K562 (cell line): ENCODE measurements around the gene MAP2K6. TPM values are rescaled to one million over a fixed set of nuclear protein-coding genes. Genes with fewer than 3 reads are reported as not detected.

ENCODE experiments used
- ATAC-seq: fragments of 200-7000 bp; cut with Tn5 transposase; 3 replicates; pipeline ENCODE4 v1.9.1; 2020; ENCODE audit warnings: moderate library complexity
- BruUV-seq: library from RNA; stranded (reverse); fragments of 400-500 nt; replicated peaks from 2 replicates; lab custom pipeline; 2021; lab: Mats Ljungman, UMichigan
- CTCF ChIA-PET: fragments of 300-600 bp; formaldehyde crosslinking; extraction: SDS; loops from one replicate; lab custom pipeline; 2021; ENCODE audit warnings: low intra/inter-chr PET ratio; lab: Yijun Ruan, JAX
- POLR2A ChIA-PET: fragments of 300-600, 350-650 bp; sonication (Branson Sonifier 250); formaldehyde crosslinking; extraction: SDS; loops from one replicate; lab custom pipeline; 2021; ENCODE audit warnings: antibody characterized with exemption, inconsistent platforms; lab: Yijun Ruan, JAX
- DNase-seq, 4 experiments: peaks; one replicate each; pipeline versions ENCODE4 v3.0.0 to v3.0.0-alpha.2; 2011 to 2018; ENCODE audit warnings: low spot score in 3 of 4, mixed read lengths in 3 of 4; ENCODE audit errors: extremely low read depth in 1 of 4
- FAIRE-seq: peaks from 2 replicates; lab custom pipeline; 2011; peaks lifted over from hg19 to GRCh38; lab: Jason Lieb, UNC
- H2AFZ ChIP-seq: 2 replicates; pipeline ENCODE4 v1.6.0; 2011; ENCODE audit warnings: low read depth, low read length, control low read depth, inconsistent platforms
- H3K27ac ChIP-seq: fragments of 200-600 bp; 3 replicates; pipeline ENCODE4 v1.8.0; 2011; ENCODE audit warnings: low read depth, mild to moderate bottlenecking, control low read depth, inconsistent platforms, low read length, moderate library complexity, mixed read lengths; ENCODE audit errors: extremely low read depth
- H3K27me3 ChIP-seq, 2 experiments: fragments of 300-600 bp in 1 of 2; 2 replicates in 1 of 2; 3 replicates in 1 of 2; pipeline versions ENCODE4 v1.6.0 to v1.8.0; 2011; ENCODE audit warnings: inconsistent platforms in 2 of 2, low read length in 2 of 2, mild to moderate bottlenecking in 1 of 2, mixed read lengths in 1 of 2, moderate library complexity in 1 of 2; ENCODE audit not compliant: control insufficient read depth in 2 of 2, insufficient read depth in 2 of 2
- H3K36me3 ChIP-seq: fragments of 300-600 bp; 3 replicates; pipeline ENCODE4 v1.8.0; 2011; ENCODE audit warnings: mild to moderate bottlenecking, low read length, inconsistent platforms; ENCODE audit not compliant: control insufficient read depth, insufficient read depth
- H3K4me1 ChIP-seq, 2 experiments: fragments of 200-600 bp in 1 of 2; replicated peaks in 1 of 2; 2 replicates in 1 of 2; 3 replicates in 1 of 2; pipeline versions ENCODE4 v1.5.1 to v1.8.0; 2011; ENCODE audit warnings: inconsistent platforms in 2 of 2, low read length in 2 of 2, mild to moderate bottlenecking in 1 of 2, mixed read lengths in 1 of 2, moderate library complexity in 1 of 2; ENCODE audit not compliant: control insufficient read depth in 2 of 2, insufficient read depth in 2 of 2
- H3K4me2 ChIP-seq: 2 replicates; pipeline ENCODE4 v1.6.1; 2011; ENCODE audit warnings: low read length, control low read depth, inconsistent platforms, mixed read lengths; ENCODE audit not compliant: insufficient read depth
- H3K4me3 ChIP-seq: fragments of 200-600 bp; sonication (generic), shearing (Covaris generic); 2 replicates; pipeline ENCODE4 v1.5.1; 2016; ENCODE audit warnings: control low read depth, inconsistent platforms
- H3K79me2 ChIP-seq: fragments of 200-600 bp; 3 replicates; pipeline ENCODE4 v1.8.0; 2011; ENCODE audit warnings: low read length, inconsistent platforms; ENCODE audit not compliant: control insufficient read depth, insufficient read depth
- H3K9ac ChIP-seq, 2 experiments: 2 replicates each; pipeline versions ENCODE4 v1.6.0 to v1.6.1; 2011; ENCODE audit warnings: low read depth in 2 of 2, low read length in 2 of 2, control low read depth in 1 of 2, inconsistent platforms in 1 of 2, mild to moderate bottlenecking in 1 of 2, mixed read lengths in 1 of 2; ENCODE audit not compliant: insufficient read depth in 1 of 2
- H3K9me1 ChIP-seq: one replicate; pipeline ENCODE4 v1.6.0; 2011; ENCODE audit warnings: inconsistent platforms, mild to moderate bottlenecking, low read length, moderate library complexity; ENCODE audit not compliant: control insufficient read depth, insufficient read depth
- H3K9me3 ChIP-seq: replicated peaks from 2 replicates; pipeline ENCODE4 v1.5.1; 2011; ENCODE audit warnings: low read depth, low read length, inconsistent platforms; ENCODE audit not compliant: control insufficient read depth, insufficient read depth
- H4K20me1 ChIP-seq: replicated peaks from 2 replicates; pipeline ENCODE4 v1.6.1; 2011; ENCODE audit warnings: low read length, inconsistent platforms, mixed read lengths; ENCODE audit not compliant: control insufficient read depth, insufficient read depth
- BCOR ChIP-seq: fragments of 450-650 bp; IDR thresholded peaks from 2 replicates; pipeline ENCODE4 v1.6.1; 2016
- KLF6 ChIP-seq: fragments of 250-450 bp; sonication (Bioruptor Pico); IDR thresholded peaks from 2 replicates; pipeline ENCODE4 v1.4.0; 2020; ENCODE audit warnings: mild to moderate bottlenecking, moderate library complexity, borderline replicate concordance
- STAT5B ChIP-seq: fragments of 250-450 bp; sonication (Bioruptor Pico); IDR thresholded peaks from 2 replicates; pipeline ENCODE4 v1.8.0; 2021; ENCODE audit warnings: mild to moderate bottlenecking, inconsistent platforms
- TRIM28 ChIP-seq: fragments of 450-650 bp; IDR thresholded peaks from 2 replicates; pipeline ENCODE4 v1.6.1; 2017
- ZNF766 ChIP-seq: fragments of 200-800 bp; sonication (Bioruptor generic); conservative IDR thresholded peaks from 2 replicates; pipeline ENCODE4 v1.6.1; 2016; ENCODE audit warnings: missing genetic modification characterization, missing compliant biosample characterization
- WGBS: fragments of 100-300 bp; shearing (Covaris generic); methylation state at CpG from one replicate; pipeline ENCODE4 v1.1.6; 2016; ENCODE audit warnings: low coverage, mixed read lengths; ENCODE audit not compliant: insufficient coverage; ENCODE audit errors: missing lambda C conversion rate; 5-methylcytosine and 5-hydroxymethylcytosine counted together
- in situ Hi-C: fragments of 300-500 bp; cut with MboI; formaldehyde crosslinking; loops from 4 replicates; pipeline ENCODE4 v1.15.0; 2018; ENCODE audit warnings: inconsistent platforms, mixed read lengths
- intact Hi-C: fragments of 100-400 bp; cut with micrococcal nuclease; formaldehyde crosslinking; loops from 2 replicates; pipeline ENCODE4 v1.14.2; 2022
- polyA plus RNA-seq, 8 experiments: library from polyadenylated mRNA; depleted of rRNA in 4 of 8; stranded (reverse) in 5 of 8; unstranded in 3 of 8; fragments of >200 nt; fragmentation: Nextera tagmentation in 2 of 8; fragmentation: Illumina TruSeq in 1 of 8; extraction: Ambion mirVana in 2 of 8; extraction: Trizol in 1 of 8; gene quantifications; 2 replicates each; pipeline versions ENCODE4 v1.2.1 to v1.2.3, GENCODE V29; 2011 to 2014; ENCODE audit warnings: inconsistent platforms in 1 of 8, missing spikeins in 1 of 8
- total RNA-seq, 7 experiments: library from RNA; depleted of rRNA in 6 of 7; stranded (reverse); fragments of >200 nt in 6 of 7; fragmentation: Illumina TruSeq in 2 of 7; extraction: Trizol in 2 of 7; gene quantifications; 2 replicates each; pipeline versions ENCODE4 v1.2.1 to v1.2.3, GENCODE V29; 2011 to 2021; ENCODE audit warnings: low replicate concordance in 1 of 7
- TF ChIP-seq, protein P1 (sequence below), 2 experiments: fragments of 450-650 bp in 1 of 2; sonication (generic) in 1 of 2; formaldehyde crosslinking in 1 of 2; IDR thresholded peaks; 2 replicates each; pipeline versions ENCODE4 v1.7.1 to v1.9.0; 2016 to 2022; ENCODE audit warnings: inconsistent platforms in 1 of 2, mild to moderate bottlenecking in 1 of 2, missing genetic modification reagents in 1 of 2
- TF ChIP-seq, protein P2 (sequence below): fragments of 200-800 bp; sonication (Bioruptor generic); IDR thresholded peaks from 2 replicates; pipeline ENCODE4 v1.6.1; 2017; ENCODE audit warnings: missing genetic modification characterization, missing compliant biosample characterization
- TF ChIP-seq, protein P3 (sequence below): fragments of 450-650 bp; IDR thresholded peaks from 2 replicates; pipeline ENCODE4 v1.6.1; 2018; ENCODE audit not compliant: partially characterized antibody

Gene MAP2K6
- total and polyA plus RNA-seq, 9 of the 15 experiments (the other 6 are each of a cell fraction or from before 2014, with no cell fraction given), result 0.07 to 0.13 TPM; not detected in 7

DNA sequence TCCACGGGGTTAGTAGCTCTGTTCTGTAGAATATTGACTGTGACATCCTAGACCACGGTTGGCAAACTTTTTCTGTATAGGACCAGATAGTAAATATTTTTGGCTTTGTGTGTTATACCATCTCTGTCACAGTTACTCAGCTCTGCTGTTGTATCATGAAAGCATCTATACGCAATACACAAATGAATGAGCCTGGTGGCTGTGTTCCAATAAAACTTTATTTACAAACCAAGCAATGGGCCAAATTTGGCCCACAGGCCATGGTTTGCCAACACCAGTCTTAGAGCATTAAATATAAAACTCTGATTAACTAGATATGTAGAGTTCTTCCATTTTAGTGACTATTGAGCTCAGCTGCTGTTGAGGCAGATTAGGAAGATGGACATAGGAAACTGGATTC is 132.7 kb downstream of the MAP2K6 start:
- ATAC-seq (no peak), DNase-seq (no peak), FAIRE-seq (no peak)
- Histone ChIP-seq H3K4me2 (no peak overlapping the region), H4K20me1 (no peaks in the 10 kb centered on the region), H3K36me3 (no peaks in the 10 kb centered on the region), H3K9me3 (no peaks in the 10 kb centered on the region), H3K4me3 (no peak overlapping the region), H3K4me1 (no peaks in the 10 kb centered on the region), H3K9me1 (no peaks in the 10 kb centered on the region), H2AFZ (no peak overlapping the region), H3K27ac (no peak overlapping the region), H3K27me3 (no peaks in the 10 kb centered on the region), H3K9ac (no peak overlapping the region), H3K79me2 (no peaks in the 10 kb centered on the region)
- 0% methylated on average over 3 of the region's 3 CpGs for WGBS
- TF ChIP-seq, protein P1, sequence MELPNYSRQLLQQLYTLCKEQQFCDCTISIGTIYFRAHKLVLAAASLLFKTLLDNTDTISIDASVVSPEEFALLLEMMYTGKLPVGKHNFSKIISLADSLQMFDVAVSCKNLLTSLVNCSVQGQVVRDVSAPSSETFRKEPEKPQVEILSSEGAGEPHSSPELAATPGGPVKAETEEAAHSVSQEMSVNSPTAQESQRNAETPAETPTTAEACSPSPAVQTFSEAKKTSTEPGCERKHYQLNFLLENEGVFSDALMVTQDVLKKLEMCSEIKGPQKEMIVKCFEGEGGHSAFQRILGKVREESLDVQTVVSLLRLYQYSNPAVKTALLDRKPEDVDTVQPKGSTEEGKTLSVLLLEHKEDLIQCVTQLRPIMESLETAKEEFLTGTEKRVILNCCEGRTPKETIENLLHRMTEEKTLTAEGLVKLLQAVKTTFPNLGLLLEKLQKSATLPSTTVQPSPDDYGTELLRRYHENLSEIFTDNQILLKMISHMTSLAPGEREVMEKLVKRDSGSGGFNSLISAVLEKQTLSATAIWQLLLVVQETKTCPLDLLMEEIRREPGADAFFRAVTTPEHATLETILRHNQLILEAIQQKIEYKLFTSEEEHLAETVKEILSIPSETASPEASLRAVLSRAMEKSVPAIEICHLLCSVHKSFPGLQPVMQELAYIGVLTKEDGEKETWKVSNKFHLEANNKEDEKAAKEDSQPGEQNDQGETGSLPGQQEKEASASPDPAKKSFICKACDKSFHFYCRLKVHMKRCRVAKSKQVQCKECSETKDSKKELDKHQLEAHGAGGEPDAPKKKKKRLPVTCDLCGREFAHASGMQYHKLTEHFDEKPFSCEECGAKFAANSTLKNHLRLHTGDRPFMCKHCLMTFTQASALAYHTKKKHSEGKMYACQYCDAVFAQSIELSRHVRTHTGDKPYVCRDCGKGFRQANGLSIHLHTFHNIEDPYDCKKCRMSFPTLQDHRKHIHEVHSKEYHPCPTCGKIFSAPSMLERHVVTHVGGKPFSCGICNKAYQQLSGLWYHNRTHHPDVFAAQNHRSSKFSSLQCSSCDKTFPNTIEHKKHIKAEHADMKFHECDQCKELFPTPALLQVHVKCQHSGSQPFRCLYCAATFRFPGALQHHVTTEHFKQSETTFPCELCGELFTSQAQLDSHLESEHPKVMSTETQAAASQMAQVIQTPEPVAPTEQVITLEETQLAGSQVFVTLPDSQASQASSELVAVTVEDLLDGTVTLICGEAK (IDR thresholded peaks at IDR 0.05), result peak; percentile 66
- TF ChIP-seq, protein P1 (CRISPR knock-in tag; IDR thresholded peaks at IDR 0.05), result no peak
- no peak for TF ChIP-seq TRIM28
- TF ChIP-seq KLF6, result no peak
- TF ChIP-seq BCOR, result no peak
- TF ChIP-seq ZNF766 (CRISPR knock-in tag), result no peak
- TF ChIP-seq STAT5B (CRISPR knock-in tag), result no peak
- TF ChIP-seq, protein P2, sequence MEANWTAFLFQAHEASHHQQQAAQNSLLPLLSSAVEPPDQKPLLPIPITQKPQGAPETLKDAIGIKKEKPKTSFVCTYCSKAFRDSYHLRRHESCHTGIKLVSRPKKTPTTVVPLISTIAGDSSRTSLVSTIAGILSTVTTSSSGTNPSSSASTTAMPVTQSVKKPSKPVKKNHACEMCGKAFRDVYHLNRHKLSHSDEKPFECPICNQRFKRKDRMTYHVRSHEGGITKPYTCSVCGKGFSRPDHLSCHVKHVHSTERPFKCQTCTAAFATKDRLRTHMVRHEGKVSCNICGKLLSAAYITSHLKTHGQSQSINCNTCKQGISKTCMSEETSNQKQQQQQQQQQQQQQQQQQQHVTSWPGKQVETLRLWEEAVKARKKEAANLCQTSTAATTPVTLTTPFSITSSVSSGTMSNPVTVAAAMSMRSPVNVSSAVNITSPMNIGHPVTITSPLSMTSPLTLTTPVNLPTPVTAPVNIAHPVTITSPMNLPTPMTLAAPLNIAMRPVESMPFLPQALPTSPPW (CRISPR knock-in tag), result no peak
- TF ChIP-seq, protein P3, sequence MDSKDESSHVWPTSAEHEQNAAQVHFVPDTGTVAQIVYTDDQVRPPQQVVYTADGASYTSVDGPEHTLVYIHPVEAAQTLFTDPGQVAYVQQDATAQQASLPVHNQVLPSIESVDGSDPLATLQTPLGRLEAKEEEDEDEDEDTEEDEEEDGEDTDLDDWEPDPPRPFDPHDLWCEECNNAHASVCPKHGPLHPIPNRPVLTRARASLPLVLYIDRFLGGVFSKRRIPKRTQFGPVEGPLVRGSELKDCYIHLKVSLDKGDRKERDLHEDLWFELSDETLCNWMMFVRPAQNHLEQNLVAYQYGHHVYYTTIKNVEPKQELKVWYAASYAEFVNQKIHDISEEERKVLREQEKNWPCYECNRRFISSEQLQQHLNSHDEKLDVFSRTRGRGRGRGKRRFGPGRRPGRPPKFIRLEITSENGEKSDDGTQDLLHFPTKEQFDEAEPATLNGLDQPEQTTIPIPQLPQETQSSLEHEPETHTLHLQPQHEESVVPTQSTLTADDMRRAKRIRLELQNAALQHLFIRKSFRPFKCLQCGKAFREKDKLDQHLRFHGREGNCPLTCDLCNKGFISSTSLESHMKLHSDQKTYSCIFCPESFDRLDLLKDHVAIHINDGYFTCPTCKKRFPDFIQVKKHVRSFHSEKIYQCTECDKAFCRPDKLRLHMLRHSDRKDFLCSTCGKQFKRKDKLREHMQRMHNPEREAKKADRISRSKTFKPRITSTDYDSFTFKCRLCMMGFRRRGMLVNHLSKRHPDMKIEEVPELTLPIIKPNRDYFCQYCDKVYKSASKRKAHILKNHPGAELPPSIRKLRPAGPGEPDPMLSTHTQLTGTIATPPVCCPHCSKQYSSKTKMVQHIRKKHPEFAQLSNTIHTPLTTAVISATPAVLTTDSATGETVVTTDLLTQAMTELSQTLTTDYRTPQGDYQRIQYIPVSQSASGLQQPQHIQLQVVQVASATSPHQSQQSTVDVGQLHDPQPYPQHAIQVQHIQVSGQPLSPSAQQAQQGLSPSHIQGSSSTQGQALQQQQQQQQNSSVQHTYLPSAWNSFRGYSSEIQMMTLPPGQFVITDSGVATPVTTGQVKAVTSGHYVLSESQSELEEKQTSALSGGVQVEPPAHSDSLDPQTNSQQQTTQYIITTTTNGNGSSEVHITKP, result no peak
- ChIA-PET POLR2A (no interaction called here), CTCF (no interaction called here)
- intact Hi-C loops (no loop called here), in situ Hi-C loops (no loop called here)
- no TSS peak for BruUV-seq
